Measurements from ENCODE around the gene DDN. TPM values are rescaled to one million over a fixed set of nuclear protein-coding genes. Genes with fewer than 3 reads are reported as not detected.

DDN gene
- polyA plus RNA-seq, 1 of the 3 experiments (the other 2 are of a cell fraction) = 0.20 TPM

DNA sequence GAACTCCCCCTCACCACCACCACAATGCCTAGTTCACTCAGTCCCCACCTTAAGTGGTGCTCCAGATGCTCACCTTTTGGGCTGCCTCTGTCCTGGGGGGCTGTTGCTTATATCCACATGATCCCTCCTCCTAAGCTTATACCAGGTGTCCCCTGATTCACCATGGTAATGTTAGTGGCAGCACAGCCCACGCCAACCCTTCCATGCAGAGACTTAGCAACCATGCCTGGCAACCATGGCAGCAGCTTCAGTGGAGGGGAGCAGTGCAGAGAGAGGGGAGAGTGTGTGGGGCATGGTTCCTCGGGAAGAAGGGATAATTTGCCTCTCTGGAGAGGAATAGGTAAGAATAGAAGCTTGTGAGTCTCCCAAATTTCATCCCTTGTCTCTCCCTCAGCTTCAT, 1.2 kb upstream of the DDN start:
- no peaks in the 10 kb centered on the region for H3K27me3 ChIP-seq (ENCODE audit: insufficient read depth)
- H3K9ac ChIP-seq = no peak overlapping the region
- ChIA-PET POLR2A (interaction anchor here (1.1 to 1.4 kb wide), 2 partner anchors 14 to 17 kb away, joined by 4 to 5 read pairs; no protein-coding TSS in a partner anchor), CTCF (interaction anchor here (1.0 to 33.0 kb wide), 11 partner anchors 13 to 205 kb away, joined by 3 to 935 read pairs (median 4); partner anchors contain the start of genes PRKAG1, WNT1 and WNT10B)
- H3K4me3 ChIP-seq (ENCODE audit: low read depth in 2 of 2, low read length in 1 of 2) = no peak overlapping the region
- TF ChIP-seq, protein P1, sequence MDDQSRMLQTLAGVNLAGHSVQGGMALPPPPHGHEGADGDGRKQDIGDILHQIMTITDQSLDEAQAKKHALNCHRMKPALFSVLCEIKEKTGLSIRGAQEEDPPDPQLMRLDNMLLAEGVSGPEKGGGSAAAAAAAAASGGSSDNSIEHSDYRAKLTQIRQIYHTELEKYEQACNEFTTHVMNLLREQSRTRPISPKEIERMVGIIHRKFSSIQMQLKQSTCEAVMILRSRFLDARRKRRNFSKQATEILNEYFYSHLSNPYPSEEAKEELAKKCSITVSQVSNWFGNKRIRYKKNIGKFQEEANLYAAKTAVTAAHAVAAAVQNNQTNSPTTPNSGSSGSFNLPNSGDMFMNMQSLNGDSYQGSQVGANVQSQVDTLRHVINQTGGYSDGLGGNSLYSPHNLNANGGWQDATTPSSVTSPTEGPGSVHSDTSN (IDR thresholded peaks at IDR 0.05) = no peak
- TF ChIP-seq, protein P2, sequence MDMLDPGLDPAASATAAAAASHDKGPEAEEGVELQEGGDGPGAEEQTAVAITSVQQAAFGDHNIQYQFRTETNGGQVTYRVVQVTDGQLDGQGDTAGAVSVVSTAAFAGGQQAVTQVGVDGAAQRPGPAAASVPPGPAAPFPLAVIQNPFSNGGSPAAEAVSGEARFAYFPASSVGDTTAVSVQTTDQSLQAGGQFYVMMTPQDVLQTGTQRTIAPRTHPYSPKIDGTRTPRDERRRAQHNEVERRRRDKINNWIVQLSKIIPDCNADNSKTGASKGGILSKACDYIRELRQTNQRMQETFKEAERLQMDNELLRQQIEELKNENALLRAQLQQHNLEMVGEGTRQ (IDR thresholded peaks at IDR 0.05; ENCODE audit: borderline replicate concordance, low read depth, low read length) = no peak
- TF ChIP-seq, protein P3, sequence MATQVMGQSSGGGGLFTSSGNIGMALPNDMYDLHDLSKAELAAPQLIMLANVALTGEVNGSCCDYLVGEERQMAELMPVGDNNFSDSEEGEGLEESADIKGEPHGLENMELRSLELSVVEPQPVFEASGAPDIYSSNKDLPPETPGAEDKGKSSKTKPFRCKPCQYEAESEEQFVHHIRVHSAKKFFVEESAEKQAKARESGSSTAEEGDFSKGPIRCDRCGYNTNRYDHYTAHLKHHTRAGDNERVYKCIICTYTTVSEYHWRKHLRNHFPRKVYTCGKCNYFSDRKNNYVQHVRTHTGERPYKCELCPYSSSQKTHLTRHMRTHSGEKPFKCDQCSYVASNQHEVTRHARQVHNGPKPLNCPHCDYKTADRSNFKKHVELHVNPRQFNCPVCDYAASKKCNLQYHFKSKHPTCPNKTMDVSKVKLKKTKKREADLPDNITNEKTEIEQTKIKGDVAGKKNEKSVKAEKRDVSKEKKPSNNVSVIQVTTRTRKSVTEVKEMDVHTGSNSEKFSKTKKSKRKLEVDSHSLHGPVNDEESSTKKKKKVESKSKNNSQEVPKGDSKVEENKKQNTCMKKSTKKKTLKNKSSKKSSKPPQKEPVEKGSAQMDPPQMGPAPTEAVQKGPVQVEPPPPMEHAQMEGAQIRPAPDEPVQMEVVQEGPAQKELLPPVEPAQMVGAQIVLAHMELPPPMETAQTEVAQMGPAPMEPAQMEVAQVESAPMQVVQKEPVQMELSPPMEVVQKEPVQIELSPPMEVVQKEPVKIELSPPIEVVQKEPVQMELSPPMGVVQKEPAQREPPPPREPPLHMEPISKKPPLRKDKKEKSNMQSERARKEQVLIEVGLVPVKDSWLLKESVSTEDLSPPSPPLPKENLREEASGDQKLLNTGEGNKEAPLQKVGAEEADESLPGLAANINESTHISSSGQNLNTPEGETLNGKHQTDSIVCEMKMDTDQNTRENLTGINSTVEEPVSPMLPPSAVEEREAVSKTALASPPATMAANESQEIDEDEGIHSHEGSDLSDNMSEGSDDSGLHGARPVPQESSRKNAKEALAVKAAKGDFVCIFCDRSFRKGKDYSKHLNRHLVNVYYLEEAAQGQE (IDR thresholded peaks at IDR 0.05; ENCODE audit: low read depth, low read length) = no peak
- no peak for TF ChIP-seq EP300 (IDR thresholded peaks at IDR 0.05; ENCODE audit: borderline replicate concordance in 1 of 2, low read depth in 1 of 2, low read length in 1 of 2)
- TF ChIP-seq TCF12 (IDR thresholded peaks at IDR 0.05) = no peak
- TF ChIP-seq RCOR1 (IDR thresholded peaks at IDR 0.05; ENCODE audit: low read length) = no peak
- TF ChIP-seq RXRA (IDR thresholded peaks at IDR 0.05; ENCODE audit: borderline replicate concordance, low read depth) = no peak
- TF ChIP-seq RFX5 (IDR thresholded peaks at IDR 0.05; ENCODE audit: low read length) = no peak
- TF ChIP-seq FOSL2 (IDR thresholded peaks at IDR 0.05; ENCODE audit: borderline replicate concordance, low read depth) = no peak
- no peak for TF ChIP-seq TEAD4 (IDR thresholded peaks at IDR 0.05; ENCODE audit: borderline replicate concordance, insufficient read depth)
- TF ChIP-seq MEF2A (IDR thresholded peaks at IDR 0.05; ENCODE audit: borderline replicate concordance, low read depth) = no peak
- TF ChIP-seq CHD2 (IDR thresholded peaks at IDR 0.05; ENCODE audit: low read length, partially characterized antibody) = no peak
- TF ChIP-seq, protein P4, sequence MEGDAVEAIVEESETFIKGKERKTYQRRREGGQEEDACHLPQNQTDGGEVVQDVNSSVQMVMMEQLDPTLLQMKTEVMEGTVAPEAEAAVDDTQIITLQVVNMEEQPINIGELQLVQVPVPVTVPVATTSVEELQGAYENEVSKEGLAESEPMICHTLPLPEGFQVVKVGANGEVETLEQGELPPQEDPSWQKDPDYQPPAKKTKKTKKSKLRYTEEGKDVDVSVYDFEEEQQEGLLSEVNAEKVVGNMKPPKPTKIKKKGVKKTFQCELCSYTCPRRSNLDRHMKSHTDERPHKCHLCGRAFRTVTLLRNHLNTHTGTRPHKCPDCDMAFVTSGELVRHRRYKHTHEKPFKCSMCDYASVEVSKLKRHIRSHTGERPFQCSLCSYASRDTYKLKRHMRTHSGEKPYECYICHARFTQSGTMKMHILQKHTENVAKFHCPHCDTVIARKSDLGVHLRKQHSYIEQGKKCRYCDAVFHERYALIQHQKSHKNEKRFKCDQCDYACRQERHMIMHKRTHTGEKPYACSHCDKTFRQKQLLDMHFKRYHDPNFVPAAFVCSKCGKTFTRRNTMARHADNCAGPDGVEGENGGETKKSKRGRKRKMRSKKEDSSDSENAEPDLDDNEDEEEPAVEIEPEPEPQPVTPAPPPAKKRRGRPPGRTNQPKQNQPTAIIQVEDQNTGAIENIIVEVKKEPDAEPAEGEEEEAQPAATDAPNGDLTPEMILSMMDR (IDR thresholded peaks at IDR 0.05) = no peak
- TF ChIP-seq, protein P5, sequence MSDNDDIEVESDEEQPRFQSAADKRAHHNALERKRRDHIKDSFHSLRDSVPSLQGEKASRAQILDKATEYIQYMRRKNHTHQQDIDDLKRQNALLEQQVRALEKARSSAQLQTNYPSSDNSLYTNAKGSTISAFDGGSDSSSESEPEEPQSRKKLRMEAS (IDR thresholded peaks at IDR 0.05; ENCODE audit: low read depth) = no peak
- TF ChIP-seq, protein P6, sequence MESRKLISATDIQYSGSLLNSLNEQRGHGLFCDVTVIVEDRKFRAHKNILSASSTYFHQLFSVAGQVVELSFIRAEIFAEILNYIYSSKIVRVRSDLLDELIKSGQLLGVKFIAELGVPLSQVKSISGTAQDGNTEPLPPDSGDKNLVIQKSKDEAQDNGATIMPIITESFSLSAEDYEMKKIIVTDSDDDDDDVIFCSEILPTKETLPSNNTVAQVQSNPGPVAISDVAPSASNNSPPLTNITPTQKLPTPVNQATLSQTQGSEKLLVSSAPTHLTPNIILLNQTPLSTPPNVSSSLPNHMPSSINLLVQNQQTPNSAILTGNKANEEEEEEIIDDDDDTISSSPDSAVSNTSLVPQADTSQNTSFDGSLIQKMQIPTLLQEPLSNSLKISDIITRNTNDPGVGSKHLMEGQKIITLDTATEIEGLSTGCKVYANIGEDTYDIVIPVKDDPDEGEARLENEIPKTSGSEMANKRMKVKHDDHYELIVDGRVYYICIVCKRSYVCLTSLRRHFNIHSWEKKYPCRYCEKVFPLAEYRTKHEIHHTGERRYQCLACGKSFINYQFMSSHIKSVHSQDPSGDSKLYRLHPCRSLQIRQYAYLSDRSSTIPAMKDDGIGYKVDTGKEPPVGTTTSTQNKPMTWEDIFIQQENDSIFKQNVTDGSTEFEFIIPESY (IDR thresholded peaks at IDR 0.05; ENCODE audit: borderline replicate concordance, low read depth) = no peak
- H3K4me2 ChIP-seq = peak overlapping the region; percentile 77
- peak overlapping the region in 1 of 2 experiments; percentile 54; a peak in 1 of 4 replicates for H3K27ac ChIP-seq (ENCODE audit: low read depth in 2 of 2, low read length in 1 of 2)
- H3K79me2 ChIP-seq (ENCODE audit: insufficient read depth) = no peaks in the 10 kb centered on the region
- no peak overlapping the region for H2AFZ ChIP-seq (ENCODE audit: low read depth)
- H3K36me3 ChIP-seq (replicated peaks in 1 of 2; ENCODE audit: control insufficient read depth in 1 of 2, insufficient read depth in 2 of 2, low read length in 1 of 2) = peaks cover 20 to 23% of the 10 kb centered on the region in 2 experiments
- no peak for DNase-seq
- H3K4me1 ChIP-seq (ENCODE audit: control insufficient read depth in 1 of 2, insufficient read depth in 2 of 2, low read depth in 1 of 2, low read length in 1 of 2) = peaks cover 11 to 19% of the 10 kb centered on the region in 2 experiments; a peak in 3 of 4 replicates
- 95% methylated on average over 2 of the region's 2 CpGs for WGBS (ENCODE audit: low lambda C conversion rate)
- peaks cover 10% of the 10 kb centered on the region for H3F3A ChIP-seq (replicated peaks; ENCODE audit: insufficient read depth)
- no peaks in the 10 kb centered on the region for H4K20me1 ChIP-seq (ENCODE audit: insufficient read depth)
- H3K9me3 ChIP-seq = no peaks in the 10 kb centered on the region
- H3K9me2 ChIP-seq = no peaks in the 10 kb centered on the region
